Measurements from ENCODE around the gene CIDEA.

Gene CIDEA

DNA sequence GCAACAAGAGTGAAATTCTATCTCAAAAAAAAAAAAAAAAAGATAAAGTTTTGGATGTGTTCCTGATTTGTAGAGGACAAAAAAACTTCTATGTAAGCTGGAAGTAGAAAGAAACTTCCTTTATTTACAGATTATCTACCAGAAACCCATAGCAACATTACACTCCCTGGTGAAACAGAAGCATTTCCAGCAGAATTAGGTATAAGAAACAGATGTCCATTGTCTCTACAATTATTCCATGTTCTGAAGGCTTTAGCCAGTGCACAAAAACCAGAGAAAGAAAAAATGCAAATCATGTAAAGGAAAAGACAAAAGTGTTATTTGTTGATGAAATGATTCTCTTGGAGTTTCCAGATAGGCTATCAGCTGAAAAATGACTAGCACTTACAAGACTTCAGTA lies 58.8 kb downstream of the CIDEA start:
- TF ChIP-seq REST (IDR thresholded peaks at IDR 0.05; ENCODE audit: low read depth) = no peak
- no peak for TF ChIP-seq ZBTB7A (IDR thresholded peaks at IDR 0.05; ENCODE audit: low read depth)
- no peak for TF ChIP-seq MAX (IDR thresholded peaks at IDR 0.05)
- TF ChIP-seq FOXM1 (IDR thresholded peaks at IDR 0.05; ENCODE audit: borderline replicate concordance, low read depth) = no peak
- no peak for TF ChIP-seq RAD21 (IDR thresholded peaks at IDR 0.05; ENCODE audit: low read depth)
- TF ChIP-seq TEAD4 (IDR thresholded peaks at IDR 0.05) = no peak
- no peak for TF ChIP-seq CREB1 (IDR thresholded peaks at IDR 0.05; ENCODE audit: low read depth)
- TF ChIP-seq NFIC (IDR thresholded peaks at IDR 0.05) = no peak
- no peak for TF ChIP-seq EGR1 (IDR thresholded peaks at IDR 0.05)
- TF ChIP-seq TCF12 (IDR thresholded peaks at IDR 0.05; ENCODE audit: low read depth) = no peak
- no peak for TF ChIP-seq CEBPB (IDR thresholded peaks at IDR 0.05)

DNA sequence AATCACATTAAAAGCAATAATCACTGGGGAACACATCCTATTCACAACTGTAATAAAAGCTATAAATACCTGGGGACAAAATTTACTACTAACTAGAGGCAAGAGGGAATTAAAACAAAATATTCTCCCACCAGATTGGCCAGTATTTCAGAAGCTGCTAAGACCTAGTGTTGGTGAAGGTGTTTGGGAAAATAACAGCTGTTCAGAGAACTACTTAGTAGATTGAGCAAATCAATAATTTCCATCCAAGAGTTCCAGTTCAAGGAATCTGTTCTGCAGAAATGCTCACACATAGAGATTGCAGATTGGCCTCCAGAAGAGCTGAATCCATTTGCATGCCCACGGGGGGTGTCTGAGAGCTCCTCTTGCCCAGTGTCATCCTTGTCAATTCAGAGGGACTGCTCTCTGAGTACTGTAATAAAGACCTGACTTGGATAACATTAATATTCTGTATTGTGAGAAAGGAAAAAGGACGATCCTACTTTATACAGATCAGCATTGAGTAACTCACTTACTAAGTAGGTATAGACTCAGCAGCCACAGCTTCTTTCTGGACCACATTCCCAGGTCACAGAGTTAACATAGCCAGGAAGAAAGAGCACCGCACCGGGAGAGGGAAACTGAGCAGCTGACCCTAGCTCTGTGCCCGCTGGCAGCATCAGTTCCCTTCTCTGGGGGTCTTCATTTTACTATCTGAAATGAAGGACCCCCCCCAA lies 59.5 kb downstream of the CIDEA start:
- TF ChIP-seq CEBPB (IDR thresholded peaks at IDR 0.05) (no peak), TCF12 (IDR thresholded peaks at IDR 0.05; ENCODE audit: low read depth) (no peak), EGR1 (IDR thresholded peaks at IDR 0.05) (no peak), REST (IDR thresholded peaks at IDR 0.05; ENCODE audit: low read depth) (no peak), TAF1 (IDR thresholded peaks at IDR 0.05; ENCODE audit: low read depth) (no peak), USF1 (IDR thresholded peaks at IDR 0.05) (no peak), CREB1 (IDR thresholded peaks at IDR 0.05; ENCODE audit: low read depth) (no peak), YY1 (IDR thresholded peaks at IDR 0.05; ENCODE audit: low read depth) (no peak), EP300 (IDR thresholded peaks at IDR 0.05; ENCODE audit: borderline replicate concordance) (no peak), FOXM1 (IDR thresholded peaks at IDR 0.05; ENCODE audit: borderline replicate concordance, low read depth) (no peak), RAD21 (IDR thresholded peaks at IDR 0.05; ENCODE audit: low read depth) (no peak), MAX (IDR thresholded peaks at IDR 0.05) (no peak)

DNA sequence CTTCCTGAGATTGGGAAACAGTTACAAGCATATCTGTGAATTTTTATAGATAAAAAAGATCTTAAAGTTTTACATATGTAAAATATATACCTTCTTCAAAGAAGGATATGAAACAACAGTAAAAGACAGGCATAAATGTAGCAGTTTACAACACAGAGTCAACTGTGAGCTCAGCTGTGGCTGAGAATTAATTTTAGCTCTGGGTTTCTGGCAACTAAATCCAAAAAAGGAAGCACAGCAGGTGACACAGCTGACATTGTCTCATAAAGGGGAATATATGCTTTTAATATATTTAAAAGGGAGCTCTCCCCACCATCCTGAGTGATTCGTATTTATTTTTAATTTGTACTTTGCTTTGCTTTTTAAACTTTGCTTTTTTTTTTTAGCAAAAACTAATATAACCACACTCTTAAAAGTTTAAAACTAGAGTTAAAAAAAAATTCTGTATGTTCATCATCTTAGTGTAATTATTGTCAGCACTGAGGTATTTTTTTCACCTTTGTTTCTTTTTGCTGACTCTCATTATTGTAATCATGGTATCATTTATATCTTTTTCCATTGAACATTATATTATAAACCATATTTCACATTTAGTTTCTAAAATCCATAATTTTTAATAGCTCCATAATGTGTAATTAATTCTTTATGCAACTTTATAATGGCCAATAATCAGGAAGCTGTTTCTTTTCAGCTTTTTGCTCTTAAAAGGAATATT lies 60.6 kb downstream of the CIDEA start:
- TF ChIP-seq MAX (IDR thresholded peaks at IDR 0.05) (no peak), RAD21 (IDR thresholded peaks at IDR 0.05; ENCODE audit: low read depth) (no peak), EGR1 (IDR thresholded peaks at IDR 0.05) (no peak), TCF12 (IDR thresholded peaks at IDR 0.05; ENCODE audit: low read depth) (no peak), USF1 (IDR thresholded peaks at IDR 0.05) (no peak), NFIC (IDR thresholded peaks at IDR 0.05) (no peak), CREB1 (IDR thresholded peaks at IDR 0.05; ENCODE audit: low read depth) (no peak), CEBPB (IDR thresholded peaks at IDR 0.05) (no peak)

- TF ChIP-seq EP300 (IDR thresholded peaks at IDR 0.05; ENCODE audit: borderline replicate concordance) (no peak), FOXM1 (IDR thresholded peaks at IDR 0.05; ENCODE audit: borderline replicate concordance, low read depth) (no peak), RAD21 (IDR thresholded peaks at IDR 0.05; ENCODE audit: low read depth) (no peak), CREB1 (IDR thresholded peaks at IDR 0.05; ENCODE audit: low read depth) (no peak), EGR1 (IDR thresholded peaks at IDR 0.05) (no peak), NFIC (IDR thresholded peaks at IDR 0.05) (no peak), USF1 (IDR thresholded peaks at IDR 0.05) (no peak), CEBPB (IDR thresholded peaks at IDR 0.05) (no peak)
Observed at GRCh38 chr18:12315490-12315889, 61.3 kb downstream of the CIDEA start.

GRCh38 chr18:12315911-12316310 lies 61.8 kb downstream of the CIDEA start:
- TF ChIP-seq EGR1 (IDR thresholded peaks at IDR 0.05) = no peak
- no peak for TF ChIP-seq RAD21 (IDR thresholded peaks at IDR 0.05; ENCODE audit: low read depth)
- TF ChIP-seq TAF1 (IDR thresholded peaks at IDR 0.05; ENCODE audit: low read depth) = no peak
- no peak for TF ChIP-seq FOXM1 (IDR thresholded peaks at IDR 0.05; ENCODE audit: borderline replicate concordance, low read depth)
- no peak for TF ChIP-seq CREB1 (IDR thresholded peaks at IDR 0.05; ENCODE audit: low read depth)
